ENCODE results near the gene FADS3. TPM values are rescaled to one million over a fixed set of nuclear protein-coding genes. Genes with fewer than 3 reads are reported as not detected.
A peak's percentile ranks its signal among the peaks of the same experiment; 100 is the strongest.

The FADS3 gene
- total and polyA plus RNA-seq, 9 of the 15 experiments (the other 6 are each of a cell fraction or from before 2014, with no cell fraction given) = 0.97 to 148 (median 92.7) TPM

DNA sequence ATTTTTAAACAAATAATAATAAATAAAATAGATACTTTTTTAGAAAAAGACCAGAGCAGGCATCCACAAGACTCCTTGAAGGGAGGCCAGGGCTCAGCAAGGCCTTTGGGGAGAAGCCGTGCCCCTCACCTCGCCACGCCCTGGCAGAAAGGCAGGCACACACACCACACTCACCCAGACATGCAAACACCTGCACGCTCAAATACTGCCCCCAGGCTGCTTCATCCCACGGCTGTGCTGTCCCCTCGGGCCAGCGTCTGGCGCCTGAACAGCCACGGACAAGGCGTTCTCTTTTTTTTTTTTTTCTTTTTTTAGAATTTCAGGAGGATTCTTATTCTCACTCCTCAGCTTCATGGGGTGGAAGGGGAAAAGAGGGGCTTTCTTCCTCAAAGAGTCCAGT lies 1.5 kb downstream of the FADS3 start:
- no peak for FAIRE-seq
- intact Hi-C loops (cut with micrococcal nuclease) = loop anchor here (2.0 kb wide), 1 partner anchor 93 kb away; no protein-coding TSS in a partner anchor

DNA sequence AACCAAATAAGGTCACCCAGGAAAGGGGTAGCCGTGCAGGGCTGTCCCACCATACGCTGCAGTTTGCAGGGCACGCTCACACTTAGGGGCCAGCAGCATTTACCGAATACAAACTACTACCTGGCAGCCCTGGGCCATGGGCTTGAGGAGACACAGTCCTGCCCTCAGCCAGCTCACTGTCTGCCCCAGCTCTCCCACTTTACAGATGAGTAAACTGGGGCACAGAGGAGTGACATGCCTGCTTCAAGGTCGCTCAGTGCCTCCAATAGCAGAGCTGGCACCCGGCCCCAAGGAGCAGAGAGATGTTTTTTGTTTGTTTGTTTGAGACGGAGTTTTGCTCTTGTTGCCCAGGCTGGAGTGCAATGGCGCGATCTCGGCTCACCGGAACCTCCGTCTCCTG lies 2.8 kb downstream of the FADS3 start:
- TF ChIP-seq ESRRA (IDR thresholded peaks at IDR 0.05; ENCODE audit: borderline replicate concordance, low read depth) (0 out of 2 replicates have a peak, but pooled peaks have one; percentile 25), RBM25 (IDR thresholded peaks at IDR 0.05; ENCODE audit: low read depth, low read length, severe bottlenecking) (peak; percentile 43), MTA3 (IDR thresholded peaks at IDR 0.05; ENCODE audit: borderline replicate concordance) (no peak), C11orf30 (IDR thresholded peaks at IDR 0.05; ENCODE audit: low read depth) (no peak), BCOR (IDR thresholded peaks at IDR 0.05) (peak; percentile 76)
- intact Hi-C loops (cut with micrococcal nuclease) (no loop called here), in situ Hi-C loops (cut with MboI) (no loop called here)
- no peaks in the 10 kb centered on the region for H3K27me3 ChIP-seq (ENCODE audit: control insufficient read depth in 2 of 2, insufficient read depth in 2 of 2, low read length in 2 of 2)
- ChIA-PET POLR2A (interaction anchor here (0.6 to 1.3 kb wide), 3 partner anchors 9 to 219 kb away, joined by 3 to 4 read pairs (median 3); partner anchors contain the start of genes FEN1 and TMEM258), CTCF (ENCODE audit: low intra/inter-chr PET ratio) (no interaction called here)
- H2AFZ ChIP-seq (ENCODE audit: low read depth, low read length) = no peak overlapping the region
- no peak overlapping the region for H3K4me3 ChIP-seq
- H3K4me2 ChIP-seq (ENCODE audit: insufficient read depth, low read length) = no peak overlapping the region
- ATAC-seq (no peak), FAIRE-seq (no peak), DNase-seq (ENCODE audit: extremely low read depth in 1 of 4, low spot score in 3 of 4) (no peak)
- H3K9me1 ChIP-seq (ENCODE audit: control insufficient read depth, insufficient read depth, low read length) = peaks cover 7% of the 10 kb centered on the region
- BruUV-seq (replicated peaks) = no TSS peak
- peaks cover 59% of the 10 kb centered on the region for H3K79me2 ChIP-seq (ENCODE audit: control insufficient read depth, insufficient read depth, low read length)
- peaks cover 7% of the 10 kb centered on the region; the same call in 2 of the 3 replicates for H3K36me3 ChIP-seq (ENCODE audit: control insufficient read depth, insufficient read depth, low read length)
- 82% methylated on average over 12 of the region's 12 CpGs for WGBS (ENCODE audit: insufficient coverage, low coverage, missing lambda C conversion rate)
- H3K9me3 ChIP-seq (replicated peaks; ENCODE audit: control insufficient read depth, insufficient read depth, low read depth, low read length) = no peaks in the 10 kb centered on the region
- no peak overlapping the region for H3K27ac ChIP-seq (ENCODE audit: extremely low read depth, low read depth, low read length)
- H3K9ac ChIP-seq (ENCODE audit: insufficient read depth in 1 of 2, low read depth in 2 of 2, low read length in 2 of 2) = peak overlapping the region in 1 of 2 experiments; percentile 80; a peak in 1 of 4 replicates
- H4K20me1 ChIP-seq (replicated peaks; ENCODE audit: control insufficient read depth, insufficient read depth, low read length) = 0 out of 2 replicates have a peak, but pooled peaks cover 7% of the 10 kb centered on the region
- peaks cover 27 to 68% of the 10 kb centered on the region in 2 experiments for H3K4me1 ChIP-seq (replicated peaks in 1 of 2; ENCODE audit: control insufficient read depth in 2 of 2, insufficient read depth in 2 of 2, low read length in 2 of 2)

More for the DNA sequence above, 1.5 kb downstream of the FADS3 start:
- no peak overlapping the region; the same call in 2 of the 3 replicates for H3K27ac ChIP-seq (ENCODE audit: extremely low read depth, low read depth, low read length)
- 0 out of 2 replicates have a peak, but pooled peaks cover 7% of the 10 kb centered on the region for H4K20me1 ChIP-seq (replicated peaks; ENCODE audit: control insufficient read depth, insufficient read depth, low read length)
- no peak overlapping the region for H2AFZ ChIP-seq (ENCODE audit: low read depth, low read length)
- H3K36me3 ChIP-seq (ENCODE audit: control insufficient read depth, insufficient read depth, low read length) = peaks cover 4% of the 10 kb centered on the region; the same call in 2 of the 3 replicates
- H3K27me3 ChIP-seq (ENCODE audit: control insufficient read depth in 2 of 2, insufficient read depth in 2 of 2, low read length in 2 of 2) = no peaks in the 10 kb centered on the region
- H3K9me3 ChIP-seq (replicated peaks; ENCODE audit: control insufficient read depth, insufficient read depth, low read depth, low read length) = no peaks in the 10 kb centered on the region
- no TSS peak for BruUV-seq (replicated peaks)
- TF ChIP-seq ATF1 (CRISPR knock-in tag; IDR thresholded peaks at IDR 0.05) (no peak), ATF1 (tag; IDR thresholded peaks at IDR 0.05) (no peak), ELF2 (CRISPR knock-in tag; IDR thresholded peaks at IDR 0.05) (no peak), PPARD (CRISPR knock-in tag; IDR thresholded peaks at IDR 0.05) (no peak), ETV5 (CRISPR knock-in tag; IDR thresholded peaks at IDR 0.05; ENCODE audit: low read depth) (0 out of 2 replicates have a peak, but pooled peaks have one; percentile 22)
- DNase-seq (ENCODE audit: extremely low read depth in 1 of 4, low spot score in 3 of 4) (no peak), ATAC-seq (no peak)
- CTCF ChIA-PET (ENCODE audit: low intra/inter-chr PET ratio) = interaction anchor here (0.6 kb wide), 1 partner anchor 81 kb away, joined by 3 read pairs; no protein-coding TSS in a partner anchor
- peak overlapping the region; percentile 92 for H3K4me2 ChIP-seq (ENCODE audit: insufficient read depth, low read length)
- 78% methylated on average over 7 of the region's 10 CpGs for WGBS (ENCODE audit: insufficient coverage, low coverage, missing lambda C conversion rate)
- peak overlapping the region; percentile 64 for H3K4me3 ChIP-seq
- peak overlapping the region; percentile 68 to 94; a peak in 3 of 4 replicates for H3K9ac ChIP-seq (ENCODE audit: insufficient read depth in 1 of 2, low read depth in 2 of 2, low read length in 2 of 2)
- H3K79me2 ChIP-seq (ENCODE audit: control insufficient read depth, insufficient read depth, low read length) = peaks cover 55% of the 10 kb centered on the region
- peaks cover 24 to 61% of the 10 kb centered on the region in 2 experiments for H3K4me1 ChIP-seq (replicated peaks in 1 of 2; ENCODE audit: control insufficient read depth in 2 of 2, insufficient read depth in 2 of 2, low read length in 2 of 2)
- POLR2A ChIA-PET = interaction anchor here (0.6 to 1.4 kb wide), 6 partner anchors 10 to 527 kb away, joined by 3 read pairs; partner anchors contain the start of gene FEN1
- in situ Hi-C loops (cut with MboI) = no loop called here
- H3K9me1 ChIP-seq (ENCODE audit: control insufficient read depth, insufficient read depth, low read length) = peaks cover 7% of the 10 kb centered on the region

Measured in K562 (cell line).